GOT3 (cell line): Measurements from ENCODE around the gene OR5B2.
"Not testable (repeated sequence)": the region's sequence is repeated elsewhere in the genome, so short reads cannot be mapped to it uniquely, and the experiment has no call there.

Source experiments
- DNase-seq: peaks from one replicate; lab custom pipeline; 2025; ENCODE audit warnings: mixed read lengths; lab: John Stamatoyannopoulos, UW

Gene OR5B2

GRCh38 chr11:58428021-58428420 is at the start of gene OR5B2:
Gene OR5B2 (minus strand): TSS chr11:58428121. CDS start chr11:58423261, 4,860 bp downstream.
- no peak for DNase-seq

DNA sequence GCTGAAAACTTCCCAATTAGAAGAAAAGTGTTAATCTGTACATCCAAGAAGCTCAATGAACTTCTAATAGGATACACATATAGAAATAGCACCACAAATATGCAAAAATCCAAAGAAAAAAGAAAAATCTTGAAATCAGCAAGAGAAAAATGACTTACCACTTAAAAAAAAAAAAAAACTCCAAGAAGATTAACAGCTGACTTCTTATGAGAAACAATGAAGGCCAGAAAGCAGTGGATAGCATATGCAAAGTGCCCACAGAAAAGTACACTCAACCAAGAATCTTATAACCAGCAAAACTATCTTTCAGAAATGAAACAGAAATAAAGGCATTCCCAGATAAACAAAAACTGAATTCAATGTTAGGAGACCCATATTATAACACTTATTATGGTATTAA is 44.0 kb upstream of the OR5B2 start:
- no peak for DNase-seq

- DNase-seq: no peak
Measured at GRCh38 chr11:58466293-58466692, 38.4 kb upstream of the OR5B2 start.

GRCh38 chr11:58465690-58466089 is 37.8 kb upstream of the OR5B2 start:
- no peak for DNase-seq

- DNase-seq: no peak
Measured at GRCh38 chr11:58451585-58451984, 23.7 kb upstream of the OR5B2 start.

DNA sequence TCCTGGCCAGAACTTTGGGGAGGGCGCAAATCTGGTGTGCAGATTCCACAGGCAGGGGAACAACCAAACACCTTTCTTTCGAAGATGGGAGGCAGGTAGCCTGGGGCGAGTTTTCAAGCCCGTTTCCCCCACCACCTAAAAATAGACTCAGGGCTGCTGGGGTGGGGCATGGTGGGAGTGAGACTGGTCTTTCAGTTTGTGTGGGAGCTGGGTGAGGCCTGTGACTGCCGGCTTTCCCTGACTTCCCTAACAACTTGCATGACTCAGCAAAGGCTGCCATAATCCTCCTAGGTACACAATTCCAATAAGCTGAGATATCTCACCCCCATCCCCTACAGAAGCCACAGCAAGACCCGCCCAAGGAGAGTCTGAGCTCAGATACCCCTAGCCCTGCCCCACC is 18.4 kb upstream of the OR5B2 start:
- no peak for DNase-seq

- no peak for DNase-seq
Measured at GRCh38 chr11:58444300-58444699, 16.4 kb upstream of the OR5B2 start.

- DNase-seq: no peak
Measured at GRCh38 chr11:58442136-58442535, 14.2 kb upstream of the OR5B2 start, which contains the start of gene OR5B12. Gene OR5B12 (minus strand): TSS chr11:58442236. CDS start chr11:58440151, 2,085 bp downstream.

- no peak for DNase-seq
Measured at GRCh38 chr11:58438486-58438885, 10.6 kb upstream of the OR5B2 start.

GRCh38 chr11:58434217-58434616 is 6.3 kb upstream of the OR5B2 start:
- DNase-seq: no peak

GRCh38 chr11:58433638-58434203 is 5.8 kb upstream of the OR5B2 start:
- no peak for DNase-seq

- no peak for DNase-seq
Measured at GRCh38 chr11:58429273-58429672, 1.4 kb upstream of the OR5B2 start.

DNA sequence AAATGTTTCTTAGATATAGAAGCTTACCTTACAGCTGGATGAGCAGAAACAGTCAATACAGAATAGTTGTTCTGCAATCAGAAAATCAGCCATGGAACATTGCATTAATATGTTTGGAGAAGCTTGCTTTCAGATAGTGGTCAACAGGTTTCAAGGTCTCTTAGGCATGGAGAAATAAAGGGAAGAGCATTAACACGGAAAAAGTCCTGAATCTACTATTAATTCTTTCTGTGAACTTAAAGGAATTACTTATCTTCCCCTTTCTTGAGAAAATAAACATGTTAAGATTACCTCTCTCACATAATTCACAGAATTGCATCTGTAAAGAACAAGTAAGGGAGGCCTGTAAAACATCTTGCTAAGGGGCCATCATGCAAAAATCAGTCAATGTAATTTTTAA is 21.1 kb downstream of the OR5B2 start, which contains the start of gene OR5B3:
TSS of gene OR5B3 (minus strand) at position 101 of the 400 bp plus-strand sequence. CDS start 3,465 bp downstream, outside the sequence.
- DNase-seq: no peak

GRCh38 chr11:58399622-58400021 is 28.3 kb downstream of the OR5B2 start:
- not testable (repeated sequence) for DNase-seq

GRCh38 chr11:58395581-58395980 is 32.3 kb downstream of the OR5B2 start:
- DNase-seq: no peak

- no peak for DNase-seq
Measured at GRCh38 chr11:58394195-58394594, 33.7 kb downstream of the OR5B2 start.

GRCh38 chr11:58392746-58393145 is 35.2 kb downstream of the OR5B2 start:
- DNase-seq: no peak

DNA sequence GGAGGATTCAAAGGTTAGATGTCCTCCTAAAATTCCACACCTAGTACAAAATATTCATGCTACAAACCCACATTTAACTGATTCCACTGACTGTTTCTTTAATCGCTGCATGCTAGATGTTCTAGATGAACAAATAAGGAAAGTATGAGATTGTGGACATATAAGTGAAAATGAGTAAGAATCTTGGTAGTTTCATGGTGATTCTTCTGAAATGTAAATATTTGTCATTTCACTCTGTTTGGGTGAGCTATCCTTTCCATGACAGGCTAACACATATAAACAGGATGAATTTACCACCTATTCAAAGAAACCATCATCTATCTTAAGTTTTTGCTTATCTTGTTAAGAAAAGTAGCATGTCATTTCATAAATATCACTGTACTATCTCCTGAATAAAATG is 36.0 kb downstream of the OR5B2 start:
- DNase-seq: no peak

DNA sequence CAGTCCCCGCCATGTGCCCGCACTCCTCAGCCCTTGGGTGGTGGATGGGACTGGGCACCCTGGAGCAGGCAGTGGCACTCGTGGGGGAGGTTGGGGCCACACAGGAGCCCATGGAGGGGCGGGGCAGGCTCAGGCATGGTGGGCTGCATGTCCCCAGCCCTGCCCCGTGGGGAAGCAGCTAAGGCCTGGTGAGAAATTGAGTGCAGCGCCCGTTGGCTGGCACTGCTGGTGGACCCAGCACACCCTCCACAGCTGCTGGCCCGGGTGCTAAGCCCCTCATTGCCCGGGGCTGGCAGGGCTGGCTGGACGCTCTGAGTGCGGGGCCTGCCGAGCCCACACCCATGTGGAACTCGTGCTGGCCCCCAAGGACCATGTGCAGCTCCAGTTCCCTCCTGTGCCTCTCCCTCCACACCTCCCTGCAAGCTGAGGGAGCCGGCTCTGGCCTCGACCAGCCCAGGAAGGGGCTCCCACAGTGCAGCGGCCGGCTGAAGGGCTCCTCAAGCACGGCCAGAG is 37.3 kb downstream of the OR5B2 start:
- no peak for DNase-seq
